Karpas-422 (cell line): ENCODE results near the gene RELL1. TPM values are rescaled to one million over a fixed set of nuclear protein-coding genes. Genes with fewer than 3 reads are reported as not detected.

Source experiments
- DNase-seq: peaks from one replicate; pipeline ENCODE4 v3.0.0-alpha.2; 2015
- H2AFZ ChIP-seq: fragments of 200-600 bp; sonication (generic); 2 replicates; pipeline ENCODE4 v1.6.1; 2014; ENCODE audit warnings: antibody characterized with exemption, low read length, mixed read lengths
- H3K27ac ChIP-seq: fragments of 200-600 bp; sonication (generic); 2 replicates; pipeline ENCODE4 v1.5.1; 2014; ENCODE audit warnings: mild to moderate bottlenecking, low read length, moderate library complexity
- H3K27me3 ChIP-seq: fragments of 200-600 bp; sonication (generic); 2 replicates; pipeline ENCODE4 v1.6.1; 2014; ENCODE audit warnings: low read length, mixed read lengths
- H3K36me3 ChIP-seq: fragments of 200-600 bp; sonication (generic); 2 replicates; pipeline ENCODE4 v1.6.1; 2014; ENCODE audit warnings: low read length, mixed read lengths; ENCODE audit not compliant: insufficient read depth
- H3K4me1 ChIP-seq: fragments of 200-600 bp; sonication (generic); 2 replicates; pipeline ENCODE4 v1.6.1; 2014; ENCODE audit warnings: mild to moderate bottlenecking, low read length, mixed read lengths
- H3K4me2 ChIP-seq: fragments of 200-600 bp; sonication (generic); 2 replicates; pipeline ENCODE4 v1.6.1; 2014; ENCODE audit warnings: low read length, low read depth, mild to moderate bottlenecking; ENCODE audit not compliant: poor library complexity, severe bottlenecking
- H3K4me3 ChIP-seq: fragments of 200-600 bp; sonication (generic); 2 replicates; pipeline ENCODE4 v1.5.1; 2014; ENCODE audit warnings: mild to moderate bottlenecking, antibody characterized with exemption, low read length, mixed read lengths
- H3K79me2 ChIP-seq: fragments of 200-600 bp; sonication (generic); 2 replicates; pipeline ENCODE4 v1.6.1; 2014; ENCODE audit warnings: mild to moderate bottlenecking, low read length, mixed read lengths
- H3K9ac ChIP-seq: fragments of 200-600 bp; sonication (generic); 2 replicates; pipeline ENCODE4 v1.6.0; 2014; ENCODE audit warnings: low read length
- H3K9me2 ChIP-seq: fragments of 200-600 bp; sonication (generic), shearing (Covaris generic); replicated peaks from 2 replicates; pipeline ENCODE4 v1.6.0; 2014; ENCODE audit warnings: mild to moderate bottlenecking, low read length, moderate library complexity; ENCODE audit not compliant: insufficient read depth
- H3K9me3 ChIP-seq: fragments of 300-700, 200-600 bp; sonication (generic); 2 replicates; pipeline ENCODE4 v1.6.1; 2014; ENCODE audit warnings: low read length, mixed read lengths
- H4K20me1 ChIP-seq: fragments of 200-600 bp; sonication (generic); 2 replicates; pipeline ENCODE4 v1.6.1; 2014; ENCODE audit warnings: mild to moderate bottlenecking, antibody characterized with exemption, low read length, low read depth; ENCODE audit not compliant: insufficient read depth
- total RNA-seq: library from RNA; depleted of rRNA; stranded (reverse); fragments of >200 nt; shearing (Covaris generic); gene quantifications from 2 replicates; pipeline ENCODE4 v1.2.3, GENCODE V29; 2014; ENCODE audit warnings: low replicate concordance

RELL1 gene
- total RNA-seq, 1 experiment from 2014 or later, result 0.60 TPM

GRCh38 chr4:37645736-37646135, 40.4 kb downstream of the RELL1 start:
- H3K9ac ChIP-seq, result no peak overlapping the region
- H3K27ac ChIP-seq, result no peak overlapping the region
- H4K20me1 ChIP-seq, result no peaks in the 10 kb centered on the region
- no peaks in the 10 kb centered on the region for H3K27me3 ChIP-seq
- no peak overlapping the region for H3K4me2 ChIP-seq
- H3K79me2 ChIP-seq, result no peaks in the 10 kb centered on the region
- DNase-seq, result no peak
- no peaks in the 10 kb centered on the region for H3K4me1 ChIP-seq
- H2AFZ ChIP-seq, result no peak overlapping the region
- H3K9me3 ChIP-seq, result no peaks in the 10 kb centered on the region
- no peak overlapping the region for H3K4me3 ChIP-seq
- no peaks in the 10 kb centered on the region for H3K9me2 ChIP-seq
- no peaks in the 10 kb centered on the region for H3K36me3 ChIP-seq

GRCh38 chr4:37644962-37645361, 41.2 kb downstream of the RELL1 start:
- H3K27me3 ChIP-seq, result no peaks in the 10 kb centered on the region
- no peak overlapping the region for H3K4me2 ChIP-seq
- H3K9me3 ChIP-seq, result no peaks in the 10 kb centered on the region
- H3K9ac ChIP-seq, result no peak overlapping the region
- no peaks in the 10 kb centered on the region for H3K79me2 ChIP-seq
- no peaks in the 10 kb centered on the region for H3K9me2 ChIP-seq
- H3K4me1 ChIP-seq, result no peaks in the 10 kb centered on the region
- H3K4me3 ChIP-seq, result no peak overlapping the region
- no peaks in the 10 kb centered on the region for H3K36me3 ChIP-seq
- no peak for DNase-seq
- no peak overlapping the region for H2AFZ ChIP-seq
- no peak overlapping the region for H3K27ac ChIP-seq
- H4K20me1 ChIP-seq, result no peaks in the 10 kb centered on the region

- H3K4me2 ChIP-seq, result no peak overlapping the region
- H3K27me3 ChIP-seq, result no peaks in the 10 kb centered on the region
- H3K4me3 ChIP-seq, result no peak overlapping the region
- no peak for DNase-seq
- no peak overlapping the region for H2AFZ ChIP-seq
- no peaks in the 10 kb centered on the region for H3K79me2 ChIP-seq
- H3K9me3 ChIP-seq, result no peaks in the 10 kb centered on the region
- no peaks in the 10 kb centered on the region for H3K9me2 ChIP-seq
- H3K9ac ChIP-seq, result no peak overlapping the region
- no peak overlapping the region for H3K27ac ChIP-seq
- H3K4me1 ChIP-seq, result no peaks in the 10 kb centered on the region
- no peaks in the 10 kb centered on the region for H4K20me1 ChIP-seq
- H3K36me3 ChIP-seq, result no peaks in the 10 kb centered on the region
Observed at GRCh38 chr4:37641886-37642849, 44.0 kb downstream of the RELL1 start.

- H2AFZ ChIP-seq, result no peak overlapping the region
- H3K27ac ChIP-seq, result no peak overlapping the region
- no peaks in the 10 kb centered on the region for H3K79me2 ChIP-seq
- no peak overlapping the region for H3K4me3 ChIP-seq
- H3K9ac ChIP-seq, result no peak overlapping the region
- H4K20me1 ChIP-seq, result no peaks in the 10 kb centered on the region
- H3K36me3 ChIP-seq, result no peaks in the 10 kb centered on the region
- no peaks in the 10 kb centered on the region for H3K9me3 ChIP-seq
- no peak for DNase-seq
- no peaks in the 10 kb centered on the region for H3K9me2 ChIP-seq
- no peaks in the 10 kb centered on the region for H3K4me1 ChIP-seq
- no peak overlapping the region for H3K4me2 ChIP-seq
- no peaks in the 10 kb centered on the region for H3K27me3 ChIP-seq
Observed at GRCh38 chr4:37641352-37641751, 44.8 kb downstream of the RELL1 start.

- H3K4me2 ChIP-seq, result no peak overlapping the region
- no peak overlapping the region for H3K4me3 ChIP-seq
- no peaks in the 10 kb centered on the region for H3K9me3 ChIP-seq
- DNase-seq, result no peak
- H3K36me3 ChIP-seq, result no peaks in the 10 kb centered on the region
- no peak overlapping the region for H2AFZ ChIP-seq
- H3K4me1 ChIP-seq, result no peaks in the 10 kb centered on the region
- H3K9me2 ChIP-seq, result no peaks in the 10 kb centered on the region
- no peaks in the 10 kb centered on the region for H3K79me2 ChIP-seq
- H3K9ac ChIP-seq, result no peak overlapping the region
- H4K20me1 ChIP-seq, result no peaks in the 10 kb centered on the region
- no peak overlapping the region for H3K27ac ChIP-seq
- H3K27me3 ChIP-seq, result no peaks in the 10 kb centered on the region
Observed at GRCh38 chr4:37639551-37640285, 46.5 kb downstream of the RELL1 start.

GRCh38 chr4:37635155-37635554, 51.0 kb downstream of the RELL1 start:
- Histone ChIP-seq H3K9me2 (no peaks in the 10 kb centered on the region), H3K9me3 (no peaks in the 10 kb centered on the region), H3K27me3 (no peaks in the 10 kb centered on the region), H3K4me1 (no peaks in the 10 kb centered on the region), H2AFZ (no peak overlapping the region), H3K4me3 (no peak overlapping the region), H3K4me2 (no peak overlapping the region), H3K9ac (no peak overlapping the region), H4K20me1 (no peaks in the 10 kb centered on the region), H3K36me3 (no peaks in the 10 kb centered on the region), H3K79me2 (no peaks in the 10 kb centered on the region), H3K27ac (no peak overlapping the region)
- no peak for DNase-seq

- Histone ChIP-seq H3K36me3 (no peaks in the 10 kb centered on the region), H3K4me3 (no peak overlapping the region), H2AFZ (no peak overlapping the region), H3K4me2 (no peak overlapping the region), H3K79me2 (no peaks in the 10 kb centered on the region), H3K9me2 (no peaks in the 10 kb centered on the region), H3K27ac (no peak overlapping the region), H3K9ac (no peak overlapping the region), H3K9me3 (no peaks in the 10 kb centered on the region), H4K20me1 (no peaks in the 10 kb centered on the region), H3K27me3 (no peaks in the 10 kb centered on the region), H3K4me1 (no peaks in the 10 kb centered on the region)
- DNase-seq, result no peak
Observed at GRCh38 chr4:37634180-37634579, 52.0 kb downstream of the RELL1 start.

GRCh38 chr4:37632836-37633235, 53.3 kb downstream of the RELL1 start:
- Histone ChIP-seq H3K9me3 (no peaks in the 10 kb centered on the region), H3K4me2 (no peak overlapping the region), H4K20me1 (no peaks in the 10 kb centered on the region), H2AFZ (no peak overlapping the region), H3K27ac (no peak overlapping the region), H3K36me3 (no peaks in the 10 kb centered on the region), H3K79me2 (no peaks in the 10 kb centered on the region), H3K9ac (no peak overlapping the region), H3K4me1 (no peaks in the 10 kb centered on the region), H3K27me3 (no peaks in the 10 kb centered on the region), H3K4me3 (no peak overlapping the region), H3K9me2 (no peaks in the 10 kb centered on the region)
- DNase-seq, result no peak
